Fibroblast of the aortic adventitia (primary cell): ENCODE results near the gene MFAP3. TPM values are rescaled to one million over a fixed set of nuclear protein-coding genes. Genes with fewer than 3 reads are reported as not detected.

Experiments
- DNase-seq: peaks from one replicate; pipeline ENCODE4 v3.0.0-alpha.2; 2010; ENCODE audit warnings: low read depth
- H3K4me3 ChIP-seq: 2 replicates; pipeline ENCODE4 v1.5.1; 2011; ENCODE audit warnings: low read depth, mild to moderate bottlenecking, control low read depth, low read length, moderate library complexity
- total RNA-seq: library from RNA; depleted of rRNA; stranded (reverse); fragments of >200 nt; gene quantifications from 2 replicates; pipeline ENCODE4 v1.2.3, GENCODE V29; 2012; ENCODE audit warnings: low replicate concordance
- TF ChIP-seq, protein P1 (sequence below): IDR thresholded peaks from 2 replicates; pipeline ENCODE4 v1.5.1; 2011; ENCODE audit warnings: mild to moderate bottlenecking, low read length, control low read depth, inconsistent platforms; ENCODE audit not compliant: insufficient read depth

MFAP3 gene
- total RNA-seq, 1 donor: 75.3 TPM

DNA sequence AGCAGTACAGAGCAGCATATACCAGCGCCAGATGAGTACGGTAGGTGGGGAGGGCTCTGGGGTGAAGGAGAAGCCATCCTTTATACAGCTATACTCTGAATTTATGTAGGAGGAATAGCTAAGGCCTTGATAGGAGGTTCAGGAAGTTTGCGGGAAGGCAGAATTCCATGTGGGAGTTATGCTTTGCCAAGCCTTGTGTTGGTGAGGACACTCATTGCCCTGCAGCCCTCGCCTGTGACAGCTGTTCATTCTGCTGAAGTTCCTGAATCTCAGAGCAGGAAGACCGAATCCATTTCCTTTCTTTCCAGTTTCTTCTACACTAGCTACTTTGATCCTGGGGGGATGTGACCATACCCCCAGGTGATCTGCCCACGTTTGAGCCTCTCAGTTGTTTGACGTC, 7.7 kb downstream of the MFAP3 start:
- no peak for DNase-seq
- no peak overlapping the region for H3K4me3 ChIP-seq
- TF ChIP-seq, protein P1, sequence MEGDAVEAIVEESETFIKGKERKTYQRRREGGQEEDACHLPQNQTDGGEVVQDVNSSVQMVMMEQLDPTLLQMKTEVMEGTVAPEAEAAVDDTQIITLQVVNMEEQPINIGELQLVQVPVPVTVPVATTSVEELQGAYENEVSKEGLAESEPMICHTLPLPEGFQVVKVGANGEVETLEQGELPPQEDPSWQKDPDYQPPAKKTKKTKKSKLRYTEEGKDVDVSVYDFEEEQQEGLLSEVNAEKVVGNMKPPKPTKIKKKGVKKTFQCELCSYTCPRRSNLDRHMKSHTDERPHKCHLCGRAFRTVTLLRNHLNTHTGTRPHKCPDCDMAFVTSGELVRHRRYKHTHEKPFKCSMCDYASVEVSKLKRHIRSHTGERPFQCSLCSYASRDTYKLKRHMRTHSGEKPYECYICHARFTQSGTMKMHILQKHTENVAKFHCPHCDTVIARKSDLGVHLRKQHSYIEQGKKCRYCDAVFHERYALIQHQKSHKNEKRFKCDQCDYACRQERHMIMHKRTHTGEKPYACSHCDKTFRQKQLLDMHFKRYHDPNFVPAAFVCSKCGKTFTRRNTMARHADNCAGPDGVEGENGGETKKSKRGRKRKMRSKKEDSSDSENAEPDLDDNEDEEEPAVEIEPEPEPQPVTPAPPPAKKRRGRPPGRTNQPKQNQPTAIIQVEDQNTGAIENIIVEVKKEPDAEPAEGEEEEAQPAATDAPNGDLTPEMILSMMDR: no peak

- TF ChIP-seq, protein P1: no peak
- DNase-seq: no peak
Observed at GRCh38 chr5:154047324-154047723, 8.6 kb downstream of the MFAP3 start.

DNA sequence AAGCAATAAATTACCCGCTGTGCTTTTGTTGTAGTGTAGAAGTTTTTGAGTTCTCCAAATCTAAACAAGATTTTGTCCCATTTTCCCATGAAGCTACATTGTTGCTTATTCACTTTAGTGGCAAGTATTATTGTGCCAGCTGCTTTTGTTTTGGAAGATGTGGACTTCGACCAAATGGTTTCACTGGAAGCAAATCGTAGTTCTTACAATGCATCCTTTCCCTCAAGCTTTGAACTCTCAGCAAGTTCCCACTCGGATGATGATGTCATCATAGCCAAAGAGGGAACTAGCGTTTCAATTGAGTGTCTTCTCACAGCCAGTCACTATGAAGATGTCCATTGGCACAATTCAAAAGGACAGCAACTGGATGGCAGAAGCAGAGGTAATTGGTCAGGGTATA, 10.9 kb downstream of the MFAP3 start:
- DNase-seq: no peak
- TF ChIP-seq, protein P1: no peak
- no peak overlapping the region for H3K4me3 ChIP-seq

More at GRCh38 chr5:154047324-154047723, 8.6 kb downstream of the MFAP3 start:
- H3K4me3 ChIP-seq: no peak overlapping the region

DNA sequence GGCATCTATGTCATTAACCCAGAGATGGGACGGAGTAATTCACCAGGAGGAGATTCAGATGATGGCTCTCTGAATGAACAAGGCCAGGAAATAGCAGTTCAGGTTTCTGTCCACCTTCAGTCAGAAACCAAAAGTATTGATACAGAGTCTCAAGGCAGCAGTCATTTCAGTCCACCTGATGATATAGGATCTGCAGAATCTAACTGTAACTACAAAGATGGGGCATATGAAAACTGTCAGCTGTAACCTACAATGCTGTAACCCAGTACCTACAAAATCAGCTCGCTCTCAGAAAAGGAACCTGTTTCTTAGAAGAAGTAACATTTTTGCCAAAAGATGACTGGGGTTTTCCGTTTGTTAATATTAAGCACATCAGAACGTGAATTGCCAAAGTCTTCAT, 14.7 kb downstream of the MFAP3 start:
- DNase-seq: no peak
- no peak overlapping the region for H3K4me3 ChIP-seq
- TF ChIP-seq, protein P1: no peak

GRCh38 chr5:154055201-154055600, 16.4 kb downstream of the MFAP3 start:
- H3K4me3 ChIP-seq: no peak overlapping the region
- TF ChIP-seq, protein P1: no peak
- DNase-seq: peak; percentile 15

- TF ChIP-seq, protein P1: no peak
- peak; percentile 62 for DNase-seq
Observed at GRCh38 chr5:154058055-154059038, 19.6 kb downstream of the MFAP3 start.

More at GRCh38 chr5:154058055-154059038, 19.6 kb downstream of the MFAP3 start:
- no peak overlapping the region for H3K4me3 ChIP-seq
